SU-DHL-6 (cell line): Measurements from ENCODE around the gene PRX.

Source experiments
- CTCF ChIP-seq: fragments of 200-600 bp; sonication (generic); IDR thresholded peaks from one replicate; pipeline ENCODE4 v1.5.1; 2017; ENCODE audit warnings: antibody characterized with exemption, mild to moderate bottlenecking, low read length, moderate library complexity; ENCODE audit not compliant: insufficient read depth, poor library complexity, severe bottlenecking
- EZH2phosphoT487 ChIP-seq: fragments of 200-600 bp; sonication (generic), shearing (Covaris generic); conservative IDR thresholded peaks from 2 replicates; pipeline ENCODE4 v1.6.1; 2018; ENCODE audit warnings: mild to moderate bottlenecking, antibody characterized with exemption, low read length, moderate library complexity, mixed read lengths

GRCh38 chr19:40452016-40452415, 38.8 kb upstream of the PRX start:
- TF ChIP-seq CTCF (no peak), EZH2phosphoT487 (no peak)
